GM18508 (cell line): Measurements from ENCODE around the gene KCNC1.

Experiments
- ATAC-seq: cut with Tn5 transposase; IDR thresholded peaks from one replicate; pipeline ENCODE4 v1.9.1; 2021; ENCODE audit warnings: moderate number of reproducible peaks; ENCODE audit not compliant: insufficient read depth, unreplicated experiment

Gene KCNC1

GRCh38 chr11:17782145-17782544 lies 47.6 kb downstream of the KCNC1 start:
- no peak for ATAC-seq

DNA sequence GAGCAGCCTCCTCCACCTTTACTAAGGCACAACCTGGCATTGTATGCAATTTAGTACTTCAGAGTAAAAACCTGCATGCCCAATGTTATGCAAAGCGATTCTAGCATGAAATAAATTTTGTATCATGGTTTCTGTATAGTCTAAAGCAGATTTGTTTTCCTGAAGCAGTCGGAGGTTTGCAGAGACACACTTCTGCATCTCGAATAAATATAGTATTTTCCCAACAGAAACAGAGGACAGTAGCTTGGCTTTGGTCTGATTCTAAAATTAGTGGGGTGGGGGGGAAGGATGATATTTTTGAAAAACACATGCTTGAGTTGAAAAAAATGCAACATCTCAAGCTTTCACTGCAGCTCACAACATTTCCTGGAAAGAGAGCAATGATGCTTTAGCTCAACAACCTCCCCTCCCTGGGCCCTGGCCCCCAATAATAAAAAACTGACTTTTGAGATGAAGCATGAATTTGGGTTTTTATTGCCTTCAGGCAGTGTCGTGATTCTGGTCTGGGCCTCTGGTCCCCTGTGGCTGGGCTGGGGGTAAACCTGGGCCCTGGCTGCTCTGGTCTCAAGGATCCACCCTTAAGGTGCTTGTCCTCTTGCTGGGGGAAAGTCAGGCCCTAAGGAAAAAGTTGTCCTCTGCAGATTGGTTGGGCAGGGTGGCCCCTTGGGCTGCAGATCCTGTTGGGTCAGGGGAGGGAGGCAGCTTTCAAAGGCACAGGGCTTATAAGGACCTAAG lies 48.2 kb downstream of the KCNC1 start:
- no peak for ATAC-seq

GRCh38 chr11:17783878-17784277 lies 49.3 kb downstream of the KCNC1 start:
- ATAC-seq = no peak

GRCh38 chr11:17786824-17787525 lies 52.4 kb downstream of the KCNC1 start:
- no peak for ATAC-seq

DNA sequence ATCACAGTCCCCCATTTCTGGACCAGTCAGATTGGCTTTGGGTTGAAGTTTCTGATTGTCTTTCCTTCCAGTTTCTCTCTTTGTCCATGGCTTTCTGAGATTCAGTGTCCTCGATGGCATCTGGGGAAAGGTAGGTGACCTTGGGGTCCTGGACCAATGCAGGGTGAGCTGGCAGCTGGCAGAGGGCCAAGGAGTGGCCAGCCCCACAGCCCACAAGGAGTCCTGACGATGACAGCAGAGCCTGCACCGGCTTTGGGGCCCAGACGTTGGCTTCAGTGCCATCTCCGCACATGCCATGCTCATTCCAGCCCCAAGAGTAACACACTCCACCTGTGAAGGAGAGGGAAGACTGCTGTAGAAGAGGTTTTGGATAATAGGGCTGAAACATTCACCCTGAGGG lies 53.5 kb downstream of the KCNC1 start:
- no peak for ATAC-seq

- no peak for ATAC-seq
Observed at GRCh38 chr11:17790453-17790852, 55.9 kb downstream of the KCNC1 start.

DNA sequence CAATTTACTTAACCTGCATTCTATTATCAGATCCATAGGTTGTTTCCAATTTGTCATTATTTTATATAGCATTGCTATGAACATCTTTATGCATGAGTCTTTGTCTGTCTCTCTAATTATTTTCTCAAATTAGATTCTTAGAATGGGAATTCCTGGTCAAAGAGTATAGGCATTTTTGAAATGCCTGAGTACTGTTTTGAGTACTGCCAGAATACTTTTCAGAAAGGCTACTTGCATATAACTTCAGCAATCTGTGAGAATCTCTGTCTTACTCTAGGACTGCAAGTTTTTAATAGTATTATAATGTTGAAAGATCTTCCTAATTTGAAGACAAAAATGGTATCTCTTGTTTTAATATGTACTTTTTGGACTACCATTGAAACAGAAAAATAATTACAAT lies 56.6 kb downstream of the KCNC1 start:
- no peak for ATAC-seq

- ATAC-seq = no peak
Observed at GRCh38 chr11:17792161-17792560, 57.6 kb downstream of the KCNC1 start.

- no peak for ATAC-seq
Observed at GRCh38 chr11:17793642-17794170, 59.1 kb downstream of the KCNC1 start.

DNA sequence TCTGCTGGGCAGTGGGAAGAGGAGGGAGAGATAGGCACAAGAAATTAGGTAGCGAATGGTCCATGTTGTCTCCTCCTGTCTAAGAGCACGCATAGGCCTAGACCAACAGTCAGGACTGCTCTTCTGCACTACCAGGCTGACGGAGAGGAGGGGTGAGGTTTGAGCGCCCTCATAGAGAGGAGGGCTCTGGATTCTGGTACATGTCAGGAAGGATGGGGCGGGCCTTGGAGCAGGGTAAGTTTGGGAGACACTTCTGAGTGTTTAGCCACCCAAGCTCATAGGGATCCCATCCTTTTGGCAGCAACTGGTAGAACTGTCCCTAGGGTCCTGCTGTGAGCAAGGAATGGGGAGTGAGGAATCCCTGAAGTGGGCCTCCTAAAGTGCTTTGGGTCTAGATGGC lies 60.4 kb downstream of the KCNC1 start:
- no peak for ATAC-seq

- no peak for ATAC-seq
Observed at GRCh38 chr11:17796154-17796553, 61.6 kb downstream of the KCNC1 start.

DNA sequence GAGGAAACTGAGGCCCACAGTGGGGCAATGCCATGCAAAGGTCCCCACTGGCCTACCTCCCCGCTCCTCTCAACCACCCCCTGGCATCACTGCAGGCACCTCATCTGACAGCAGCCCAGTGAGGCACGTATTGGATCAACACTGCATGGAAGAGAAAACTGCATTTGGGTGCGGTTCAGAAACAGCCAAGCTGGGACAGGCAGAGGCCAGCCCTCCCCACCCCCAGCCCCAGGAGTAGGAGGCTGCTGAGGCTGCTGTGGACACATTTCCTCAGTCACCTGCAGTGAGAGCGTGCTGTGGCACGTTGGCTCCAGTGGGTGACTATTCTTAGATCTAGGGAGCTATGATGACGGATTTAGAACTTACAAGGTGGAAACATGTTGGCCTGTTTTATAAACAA lies 63.7 kb downstream of the KCNC1 start:
- ATAC-seq = no peak

- no peak for ATAC-seq
Observed at GRCh38 chr11:17798716-17799115, 64.1 kb downstream of the KCNC1 start.

DNA sequence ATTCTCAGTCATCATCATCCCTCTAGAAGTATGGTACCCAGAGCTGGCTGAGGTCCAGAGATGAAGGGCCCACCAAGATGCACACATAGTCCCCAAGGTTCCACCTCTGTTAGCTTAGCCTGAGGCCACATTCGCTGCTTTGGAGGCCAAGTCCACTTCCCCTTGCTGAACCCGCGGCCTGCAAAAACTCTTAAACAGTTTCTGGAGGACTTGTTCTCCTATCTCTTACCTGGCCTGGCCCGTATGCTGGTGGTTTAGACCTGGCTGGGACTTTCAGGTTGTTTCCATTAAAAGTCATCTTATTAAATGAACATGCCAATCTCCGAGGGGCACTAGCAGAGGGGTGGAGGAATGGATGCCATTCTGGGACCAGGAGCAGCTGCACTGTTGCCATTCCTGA lies 64.6 kb downstream of the KCNC1 start:
- ATAC-seq = no peak

DNA sequence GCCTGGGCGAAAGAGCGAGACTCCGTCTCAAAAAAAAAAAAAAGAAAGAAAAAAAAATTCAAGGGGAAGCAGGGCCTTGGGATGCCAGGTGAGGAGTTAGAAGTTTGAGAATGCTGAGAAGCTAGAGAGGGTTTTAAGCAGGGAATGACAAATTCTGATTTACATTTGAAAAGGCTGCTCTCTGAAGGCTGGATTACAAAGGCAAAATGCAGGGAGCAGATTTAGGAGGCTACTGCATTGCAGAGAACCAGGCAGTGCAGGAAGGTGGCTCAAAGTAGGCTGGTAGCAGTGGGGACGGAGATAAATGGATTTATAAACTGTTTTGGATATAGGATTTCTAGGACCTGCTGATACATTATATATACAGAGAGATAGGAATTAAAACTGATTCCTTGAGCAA lies 66.6 kb downstream of the KCNC1 start:
- ATAC-seq = no peak

GRCh38 chr11:17802491-17802890 lies 67.9 kb downstream of the KCNC1 start:
- ATAC-seq = no peak

DNA sequence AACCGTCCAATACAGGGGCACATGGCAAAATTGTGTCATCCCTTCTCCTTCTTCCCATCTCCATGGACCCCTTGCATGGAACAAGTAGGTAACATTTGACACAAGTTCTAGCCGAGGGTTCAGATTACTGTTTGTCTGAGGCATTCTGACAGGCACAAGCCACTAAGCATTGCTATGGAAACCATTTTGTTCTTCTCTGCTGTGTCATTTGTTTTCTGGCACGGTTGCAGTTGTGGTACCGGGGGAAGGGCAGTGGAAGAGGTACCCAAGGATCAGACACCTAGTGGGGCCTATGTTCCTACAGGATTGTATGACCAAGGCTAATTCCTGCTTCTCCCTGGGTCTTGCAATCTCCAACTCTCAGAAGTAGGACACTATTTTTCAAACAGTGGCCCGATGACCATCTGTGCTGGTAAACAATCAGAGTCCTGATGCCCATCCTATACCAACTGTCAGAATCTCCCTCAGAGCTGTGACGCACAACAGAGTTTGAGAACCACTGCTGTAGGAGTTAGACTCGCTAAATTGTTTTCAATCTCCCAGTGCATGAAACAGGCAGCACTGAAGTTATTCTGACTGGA lies 69.3 kb downstream of the KCNC1 start:
- no peak for ATAC-seq

DNA sequence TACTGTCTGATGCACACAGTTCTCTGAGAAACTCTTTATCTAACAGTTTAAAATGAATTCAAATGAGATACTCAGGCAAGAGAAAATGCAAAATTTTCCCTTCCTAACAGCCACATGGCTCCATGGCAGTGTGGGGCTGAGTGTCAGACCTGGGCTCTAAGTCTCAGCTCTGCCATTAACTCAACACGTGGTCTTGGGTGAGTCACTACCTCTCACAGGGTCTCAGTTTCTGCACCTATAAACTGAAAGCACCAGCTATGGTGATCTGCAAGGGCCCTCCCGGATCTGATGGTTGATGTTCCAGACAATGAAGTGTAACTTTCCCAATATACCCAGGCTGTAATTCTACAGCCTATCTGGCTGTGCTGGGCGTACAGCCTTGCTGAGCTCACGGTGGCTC lies 70.5 kb downstream of the KCNC1 start:
- ATAC-seq = no peak

DNA sequence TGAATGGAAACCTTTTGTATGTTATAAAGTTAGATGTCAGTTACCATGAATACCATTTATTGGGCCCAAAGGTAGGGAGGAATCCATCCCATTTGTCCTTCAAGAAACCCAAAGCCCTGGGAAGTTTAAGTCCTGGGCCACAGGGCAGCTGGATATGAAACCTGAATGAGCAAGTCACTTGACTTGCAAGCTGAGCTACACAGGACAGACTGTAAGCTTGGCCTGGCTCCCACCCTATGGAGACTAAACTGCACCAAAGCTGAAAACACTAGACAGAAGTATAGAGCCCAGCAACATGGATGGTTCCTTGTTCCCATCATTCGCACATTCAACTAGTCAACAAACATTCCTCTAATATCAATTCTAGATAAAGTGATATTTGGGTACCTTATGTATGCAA lies 71.3 kb downstream of the KCNC1 start:
- ATAC-seq = no peak

- ATAC-seq = no peak
Observed at GRCh38 chr11:17807034-17807433, 72.5 kb downstream of the KCNC1 start.

GRCh38 chr11:17810041-17810440 lies 75.5 kb downstream of the KCNC1 start:
- ATAC-seq = no peak
